Chondrocyte (in vitro differentiated cells): Measurements from ENCODE around the gene TMEM132C. TPM values are rescaled to one million over a fixed set of nuclear protein-coding genes. Genes with fewer than 3 reads are reported as not detected.

Experiments
- DNase-seq: peaks from one replicate; pipeline ENCODE4 v3.0.0; 2021; ENCODE audit warnings: mixed read lengths, low spot score
- H3K27ac Mint-ChIP-seq: one replicate; pipeline ENCODE4 v1.8.0; 2021; ENCODE audit warnings: mild to moderate bottlenecking, moderate library complexity, mixed read lengths; ENCODE audit not compliant: unreplicated experiment
- H3K27me3 Mint-ChIP-seq: 2 replicates; pipeline ENCODE4 v1.8.0; 2021; ENCODE audit warnings: low read depth, mixed read lengths
- H3K36me3 Mint-ChIP-seq: 2 replicates; pipeline ENCODE4 v1.8.0; 2021; ENCODE audit warnings: low read depth, mixed read lengths
- H3K4me1 Mint-ChIP-seq: 2 replicates; pipeline ENCODE4 v1.8.0; 2021; ENCODE audit warnings: low read depth, mild to moderate bottlenecking, mixed read lengths
- H3K4me3 Mint-ChIP-seq: one replicate; pipeline ENCODE4 v1.8.0; 2021; ENCODE audit warnings: mild to moderate bottlenecking, moderate library complexity, mixed read lengths; ENCODE audit not compliant: unreplicated experiment
- H3K9me3 Mint-ChIP-seq: 2 replicates; pipeline ENCODE4 v1.8.0; 2021; ENCODE audit warnings: low read depth, mixed read lengths
- total RNA-seq: library from RNA; stranded (reverse); gene quantifications from 3 replicates; pipeline ENCODE4 v1.2.1, GENCODE V29; 2021
- TF ChIP-seq, protein P1 (sequence below): fragments of 200-600 bp; sonication (generic); IDR thresholded peaks from 2 replicates; pipeline ENCODE4 v1.5.0; 2021; ENCODE audit warnings: antibody characterized with exemption, mild to moderate bottlenecking, moderate library complexity

TMEM132C gene
- total RNA-seq, 1 donor from 2014 or later, result not detected

DNA sequence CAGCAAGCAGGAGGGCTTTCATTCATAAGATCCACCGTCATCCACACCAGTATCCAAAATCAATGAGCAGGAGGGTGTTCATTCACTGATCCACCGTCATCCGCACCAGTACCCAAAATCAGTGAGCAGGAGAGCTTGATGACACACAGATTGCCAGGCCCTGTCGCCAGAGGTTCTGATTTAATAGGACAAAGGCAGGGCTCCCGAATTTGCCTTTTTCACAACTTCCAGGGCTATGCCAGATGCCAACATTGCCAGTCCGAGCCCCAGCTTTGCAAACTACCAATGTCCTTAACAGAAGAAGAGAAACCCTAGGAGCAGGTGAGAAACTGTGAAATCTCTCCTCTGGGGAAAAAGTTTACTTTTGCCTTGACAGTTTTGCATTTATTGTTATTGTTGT, 441.8 kb downstream of the TMEM132C start:
- no peak for DNase-seq
- Mint-ChIP-seq H3K4me1 (no peaks in the 10 kb centered on the region), H3K36me3 (no peaks in the 10 kb centered on the region), H3K27me3 (no peaks in the 10 kb centered on the region), H3K9me3 (peaks cover 8% of the 10 kb centered on the region), H3K27ac (no peak overlapping the region), H3K4me3 (no peak overlapping the region)
- TF ChIP-seq, protein P1, sequence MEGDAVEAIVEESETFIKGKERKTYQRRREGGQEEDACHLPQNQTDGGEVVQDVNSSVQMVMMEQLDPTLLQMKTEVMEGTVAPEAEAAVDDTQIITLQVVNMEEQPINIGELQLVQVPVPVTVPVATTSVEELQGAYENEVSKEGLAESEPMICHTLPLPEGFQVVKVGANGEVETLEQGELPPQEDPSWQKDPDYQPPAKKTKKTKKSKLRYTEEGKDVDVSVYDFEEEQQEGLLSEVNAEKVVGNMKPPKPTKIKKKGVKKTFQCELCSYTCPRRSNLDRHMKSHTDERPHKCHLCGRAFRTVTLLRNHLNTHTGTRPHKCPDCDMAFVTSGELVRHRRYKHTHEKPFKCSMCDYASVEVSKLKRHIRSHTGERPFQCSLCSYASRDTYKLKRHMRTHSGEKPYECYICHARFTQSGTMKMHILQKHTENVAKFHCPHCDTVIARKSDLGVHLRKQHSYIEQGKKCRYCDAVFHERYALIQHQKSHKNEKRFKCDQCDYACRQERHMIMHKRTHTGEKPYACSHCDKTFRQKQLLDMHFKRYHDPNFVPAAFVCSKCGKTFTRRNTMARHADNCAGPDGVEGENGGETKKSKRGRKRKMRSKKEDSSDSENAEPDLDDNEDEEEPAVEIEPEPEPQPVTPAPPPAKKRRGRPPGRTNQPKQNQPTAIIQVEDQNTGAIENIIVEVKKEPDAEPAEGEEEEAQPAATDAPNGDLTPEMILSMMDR, result no peak

DNA sequence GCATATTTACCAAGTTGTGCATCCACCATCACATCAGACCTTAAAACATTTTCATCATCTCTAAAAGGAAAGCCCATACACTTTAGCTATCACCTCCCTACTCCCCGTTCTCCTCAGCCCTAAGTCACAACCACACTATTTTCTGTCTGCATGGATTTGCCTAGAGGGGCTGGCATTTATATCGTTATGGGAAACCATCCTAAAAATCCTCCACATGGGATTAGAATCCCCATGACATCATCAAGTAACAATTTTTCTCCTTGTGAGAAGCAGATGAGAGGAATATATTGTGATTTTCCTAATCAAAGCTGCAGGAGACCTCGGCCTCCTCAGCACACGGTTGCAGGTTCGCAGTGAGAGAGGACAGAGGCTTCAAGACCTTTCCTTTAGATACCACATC, 442.7 kb downstream of the TMEM132C start:
- Mint-ChIP-seq H3K27me3 (no peaks in the 10 kb centered on the region), H3K9me3 (peaks cover 8% of the 10 kb centered on the region), H3K27ac (no peak overlapping the region), H3K4me1 (no peaks in the 10 kb centered on the region), H3K36me3 (no peaks in the 10 kb centered on the region), H3K4me3 (no peak overlapping the region)
- TF ChIP-seq, protein P1, result no peak
- no peak for DNase-seq

DNA sequence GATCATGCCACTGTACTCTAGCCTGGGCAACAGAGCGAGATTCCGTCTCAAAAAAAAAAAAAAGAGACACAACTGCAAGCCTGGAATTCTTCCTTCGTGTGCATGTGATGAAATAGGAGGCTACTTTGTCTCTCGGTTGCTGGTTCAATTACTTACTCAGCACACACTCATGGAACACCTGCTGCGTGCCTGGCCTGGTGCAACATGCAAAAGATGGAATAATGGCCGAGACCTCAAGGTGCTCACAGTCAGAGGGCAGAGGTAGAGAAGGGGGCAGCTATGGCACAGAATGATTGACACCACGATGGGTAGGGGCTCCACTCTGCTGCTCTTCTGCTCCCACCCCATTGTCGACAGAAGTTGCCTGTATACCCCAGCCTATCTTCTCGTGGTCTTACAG, 444.5 kb downstream of the TMEM132C start:
- no peaks in the 10 kb centered on the region for H3K4me1 Mint-ChIP-seq
- no peak for DNase-seq
- H3K4me3 Mint-ChIP-seq, result no peak overlapping the region

DNA sequence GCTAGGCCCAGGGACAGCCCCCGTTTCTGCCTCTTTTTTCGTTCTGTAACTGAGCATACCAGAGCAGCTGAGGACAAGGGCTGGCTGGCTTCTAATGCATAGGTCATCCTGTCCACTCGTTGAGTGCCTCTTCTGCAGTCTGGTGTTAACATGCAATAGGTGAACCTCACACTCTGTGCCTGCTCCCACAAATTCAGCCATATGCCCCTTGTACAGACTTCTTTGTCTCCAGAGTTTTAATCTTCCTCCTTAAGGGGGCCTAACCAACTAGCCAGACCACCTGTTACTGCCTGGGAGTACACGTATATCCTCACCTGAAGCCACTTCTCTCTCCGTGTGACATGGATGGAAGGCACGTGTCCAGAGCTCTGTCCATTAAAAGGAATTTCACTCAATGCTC, 445.7 kb downstream of the TMEM132C start:
- no peak overlapping the region for H3K4me3 Mint-ChIP-seq
- no peaks in the 10 kb centered on the region for H3K36me3 Mint-ChIP-seq
- peaks cover 22% of the 10 kb centered on the region for H3K9me3 Mint-ChIP-seq
- TF ChIP-seq, protein P1, result no peak
- no peaks in the 10 kb centered on the region for H3K27me3 Mint-ChIP-seq
- no peak overlapping the region for H3K27ac Mint-ChIP-seq
- DNase-seq, result no peak
- H3K4me1 Mint-ChIP-seq, result no peaks in the 10 kb centered on the region

More for the DNA sequence above, 444.5 kb downstream of the TMEM132C start:
- Mint-ChIP-seq H3K9me3 (peaks cover 14% of the 10 kb centered on the region), H3K36me3 (no peaks in the 10 kb centered on the region), H3K27me3 (no peaks in the 10 kb centered on the region), H3K27ac (no peak overlapping the region)
- TF ChIP-seq, protein P1, result no peak

DNA sequence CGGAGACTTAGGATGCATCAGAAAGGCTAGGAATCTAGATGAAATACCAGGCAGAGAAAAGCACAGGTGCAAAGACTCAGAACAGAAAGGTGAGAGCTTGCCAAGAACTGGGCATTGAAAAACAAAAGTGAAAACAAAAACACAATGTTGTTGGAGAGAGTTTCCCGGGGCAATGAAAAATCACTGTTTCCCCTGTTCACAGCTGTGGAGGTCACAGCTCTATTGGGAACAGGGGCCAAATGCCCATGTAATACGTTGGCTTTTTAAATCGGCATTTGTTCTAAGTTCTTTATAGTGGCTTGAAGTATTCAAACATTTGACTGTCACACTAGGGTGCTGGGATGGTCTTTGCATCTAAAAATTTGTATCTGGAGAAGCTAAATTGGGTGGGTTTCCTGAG, 448.5 kb downstream of the TMEM132C start:
- no peaks in the 10 kb centered on the region for H3K4me1 Mint-ChIP-seq
- TF ChIP-seq, protein P1, result no peak
- H3K4me3 Mint-ChIP-seq, result no peak overlapping the region
- no peak for DNase-seq
- H3K9me3 Mint-ChIP-seq, result peaks cover 44% of the 10 kb centered on the region
- no peaks in the 10 kb centered on the region for H3K27me3 Mint-ChIP-seq
- H3K36me3 Mint-ChIP-seq, result no peaks in the 10 kb centered on the region
- H3K27ac Mint-ChIP-seq, result no peak overlapping the region
